ENCODE data around the gene TCERG1L. TPM values are rescaled to one million over a fixed set of nuclear protein-coding genes. Genes with fewer than 3 reads are reported as not detected.

The TCERG1L gene
- total RNA-seq, 1 donor from 2014 or later: not detected

- Histone ChIP-seq H3K9me3 (no peaks in the 10 kb centered on the region), H3K27ac (no peak overlapping the region), H3K36me3 (no peaks in the 10 kb centered on the region), H3K4me3 (no peak overlapping the region), H3K4me1 (no peaks in the 10 kb centered on the region), H3K27me3 (peaks cover 7% of the 10 kb centered on the region)
- ATAC-seq: no peak
- intact Hi-C loops (cut with DNase I): no loop called here
- no peak for TF ChIP-seq CTCF (IDR thresholded peaks at IDR 0.05)
- DNase-seq: no peak
Observed at GRCh38 chr10:131149111-131149510, 162.4 kb downstream of the TCERG1L start.

GRCh38 chr10:131148270-131148669 is 163.3 kb downstream of the TCERG1L start:
- no peak for ATAC-seq
- no peak for TF ChIP-seq CTCF (IDR thresholded peaks at IDR 0.05)

GRCh38 chr10:131147301-131147975 is 164.1 kb downstream of the TCERG1L start:
- DNase-seq (peak; percentile 59), ATAC-seq (no peak)
- Histone ChIP-seq H3K36me3 (no peaks in the 10 kb centered on the region), H3K9me3 (no peaks in the 10 kb centered on the region), H3K4me1 (no peaks in the 10 kb centered on the region), H3K27me3 (no peaks in the 10 kb centered on the region), H3K27ac (no peak overlapping the region), H3K4me3 (no peak overlapping the region)
- intact Hi-C loops (cut with DNase I): no loop called here
- TF ChIP-seq CTCF (IDR thresholded peaks at IDR 0.05): no peak

More at GRCh38 chr10:131148270-131148669, 163.3 kb downstream of the TCERG1L start:
- Histone ChIP-seq H3K27me3 (no peaks in the 10 kb centered on the region), H3K9me3 (no peaks in the 10 kb centered on the region), H3K27ac (no peak overlapping the region), H3K36me3 (no peaks in the 10 kb centered on the region), H3K4me1 (no peaks in the 10 kb centered on the region), H3K4me3 (no peak overlapping the region)
- DNase-seq: no peak
- intact Hi-C loops (cut with DNase I): no loop called here

- H3K27me3 ChIP-seq: no peaks in the 10 kb centered on the region
- ATAC-seq (no peak), DNase-seq (peak; percentile 27)
- intact Hi-C loops (cut with DNase I): no loop called here
- no peak overlapping the region for H3K27ac ChIP-seq
- H3K9me3 ChIP-seq: no peaks in the 10 kb centered on the region
- H3K36me3 ChIP-seq: no peaks in the 10 kb centered on the region
- H3K4me3 ChIP-seq: no peak overlapping the region
- TF ChIP-seq CTCF (IDR thresholded peaks at IDR 0.05): no peak
- no peaks in the 10 kb centered on the region for H3K4me1 ChIP-seq
Observed at GRCh38 chr10:131146790-131147189, 164.7 kb downstream of the TCERG1L start.

- no peaks in the 10 kb centered on the region for H3K4me1 ChIP-seq
- no peak overlapping the region for H3K4me3 ChIP-seq
- H3K9me3 ChIP-seq: no peaks in the 10 kb centered on the region
- peak; percentile 5 for DNase-seq
- ATAC-seq: no peak
- no peak overlapping the region for H3K27ac ChIP-seq
- intact Hi-C loops (cut with DNase I): no loop called here
- H3K36me3 ChIP-seq: no peaks in the 10 kb centered on the region
- no peaks in the 10 kb centered on the region for H3K27me3 ChIP-seq
- no peak for TF ChIP-seq CTCF (IDR thresholded peaks at IDR 0.05)
Observed at GRCh38 chr10:131145756-131146155, 165.8 kb downstream of the TCERG1L start.

Data from upper lobe of right lung (tissue), 1 donor.